MM.1S (cell line): ENCODE results near the gene ING4.

Source experiments
- DNase-seq: peaks from one replicate; pipeline ENCODE4 v3.0.0-alpha.2; 2015
- H2AFZ ChIP-seq: fragments of 300-600 bp; sonication (generic); 2 replicates; pipeline ENCODE4 v1.6.0; 2016; ENCODE audit warnings: antibody characterized with exemption, low read length
- H3F3A ChIP-seq: fragments of 300-600 bp; sonication (generic); 2 replicates; pipeline ENCODE4 v1.6.1; 2016; ENCODE audit warnings: mild to moderate bottlenecking, antibody characterized with exemption, low read length, moderate library complexity, mixed read lengths; ENCODE audit not compliant: insufficient read depth
- H3K27ac ChIP-seq: fragments of 300-600 bp; sonication (generic); 2 replicates; pipeline ENCODE4 v1.5.1; 2016; ENCODE audit warnings: mild to moderate bottlenecking, low read length
- H3K27me3 ChIP-seq: fragments of 300-600 bp; sonication (generic); replicated peaks from 2 replicates; pipeline ENCODE4 v1.6.0; 2016; ENCODE audit warnings: low read length; ENCODE audit not compliant: insufficient read depth
- H3K36me3 ChIP-seq: fragments of 300-600 bp; sonication (generic); replicated peaks from 2 replicates; pipeline ENCODE4 v1.6.1; 2016; ENCODE audit warnings: mild to moderate bottlenecking, low read length, mixed read lengths; ENCODE audit not compliant: insufficient read depth
- H3K4me1 ChIP-seq: fragments of 300-600 bp; sonication (generic); 2 replicates; pipeline ENCODE4 v1.6.1; 2016; ENCODE audit warnings: low read length, mixed read lengths
- H3K4me2 ChIP-seq: fragments of 300-600 bp; sonication (generic); 2 replicates; pipeline ENCODE4 v1.6.0; 2016; ENCODE audit warnings: low read depth, low read length
- H3K4me3 ChIP-seq: fragments of 300-600 bp; sonication (generic); 2 replicates; pipeline ENCODE4 v1.5.1; 2016; ENCODE audit warnings: low read length, mixed read lengths
- H3K79me2 ChIP-seq: fragments of 300-600 bp; sonication (generic); 2 replicates; pipeline ENCODE4 v1.6.1; 2016; ENCODE audit warnings: mixed run types, low read length, mixed read lengths
- H3K9ac ChIP-seq: fragments of 300-600 bp; sonication (generic); 2 replicates; pipeline ENCODE4 v1.6.1; 2016; ENCODE audit warnings: low read length, mixed read lengths
- H3K9me2 ChIP-seq: fragments of 300-600 bp; sonication (generic); replicated peaks from 2 replicates; pipeline ENCODE4 v1.6.1; 2016; ENCODE audit warnings: mild to moderate bottlenecking, low read length, mixed read lengths; ENCODE audit not compliant: insufficient read depth
- H3K9me3 ChIP-seq: fragments of 300-600 bp; sonication (generic); replicated peaks from 2 replicates; pipeline ENCODE4 v1.6.1; 2016; ENCODE audit warnings: mild to moderate bottlenecking, low read length, mixed read lengths; ENCODE audit not compliant: insufficient read depth
- H4K20me1 ChIP-seq: fragments of 300-600 bp; sonication (generic); 2 replicates; pipeline ENCODE4 v1.6.1; 2016; ENCODE audit warnings: mild to moderate bottlenecking, low read length, moderate library complexity, mixed read lengths; ENCODE audit not compliant: insufficient read depth
- EZH2 ChIP-seq: fragments of 300-600 bp; sonication (generic); optimal IDR thresholded peaks from 2 replicates; pipeline ENCODE3; 2017; ENCODE audit warnings: low read depth, mild to moderate bottlenecking, antibody characterized with exemption, low read length, mixed read lengths
- EZH2phosphoT487 ChIP-seq: fragments of 300-600 bp; sonication (generic); IDR thresholded peaks from 2 replicates; pipeline ENCODE4 v1.6.1; 2018; ENCODE audit warnings: antibody characterized with exemption, low read length
- TF ChIP-seq, protein P1 (sequence below): fragments of 300-600 bp; sonication (generic); IDR thresholded peaks from 2 replicates; pipeline ENCODE4 v1.5.1; 2016; ENCODE audit warnings: antibody characterized with exemption, low read length, mixed read lengths

Gene ING4

DNA sequence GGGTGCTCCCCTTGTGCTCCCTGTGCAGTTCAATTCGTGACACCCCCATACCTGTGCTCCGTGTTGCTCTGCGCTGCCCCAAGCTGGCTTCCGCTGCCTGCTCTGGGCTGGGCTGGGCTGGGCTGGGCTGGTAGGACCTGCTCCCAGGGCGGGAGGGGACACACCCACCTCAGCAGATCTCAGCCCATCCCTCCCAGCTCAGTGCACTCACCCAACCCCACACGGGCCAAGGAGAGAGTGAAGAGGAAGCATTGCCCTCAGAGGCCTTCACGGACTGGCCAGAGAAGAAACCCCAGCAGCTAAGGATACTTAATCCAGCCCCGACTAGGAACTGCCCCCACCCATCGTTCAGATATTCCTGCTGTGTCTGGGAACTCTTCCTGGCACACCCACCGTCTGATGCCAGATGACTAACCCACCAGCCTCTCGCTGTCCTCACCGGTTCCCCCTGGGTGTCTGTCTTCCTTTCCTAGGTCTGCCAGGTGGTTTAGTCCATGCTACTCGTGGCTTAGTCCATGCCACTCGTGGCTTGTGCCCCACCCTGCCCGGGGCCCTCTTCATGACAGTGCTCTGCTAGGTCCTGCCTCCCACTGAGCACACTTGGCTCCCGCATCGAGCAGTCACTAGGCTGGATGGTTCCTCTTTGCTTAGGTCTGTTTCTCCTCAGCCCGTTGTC lies 26.9 kb downstream of the ING4 start, which contains the start of gene LPAR5:
LPAR5 (minus strand) TSS at position 104 of the 676 bp plus-strand sequence. CDS start 14,711 bp downstream, outside the sequence.
- H3K27ac ChIP-seq: no peak within 1 kb of the TSS
- peaks cover 18% of the 10 kb centered on the region; the same call in 1 of the 2 replicates for H3K27me3 ChIP-seq
- no peak within 1 kb of the TSS for H3K4me2 ChIP-seq
- H3K9me3 ChIP-seq: no peaks in the 10 kb centered on the region
- no peak within 1 kb of the TSS for H2AFZ ChIP-seq
- H4K20me1 ChIP-seq: no peaks in the 10 kb centered on the region
- no peaks in the 10 kb centered on the region for H3K36me3 ChIP-seq
- H3K4me1 ChIP-seq: peaks cover 4% of the 10 kb centered on the region; the same call in 1 of the 2 replicates
- H3K9me2 ChIP-seq: no peaks in the 10 kb centered on the region
- no peak for DNase-seq
- H3K9ac ChIP-seq: no peak within 1 kb of the TSS
- H3K79me2 ChIP-seq: no peaks in the 10 kb centered on the region
- no peak for TF ChIP-seq EZH2phosphoT487
- TF ChIP-seq EZH2: no peak
- TF ChIP-seq, protein P1, sequence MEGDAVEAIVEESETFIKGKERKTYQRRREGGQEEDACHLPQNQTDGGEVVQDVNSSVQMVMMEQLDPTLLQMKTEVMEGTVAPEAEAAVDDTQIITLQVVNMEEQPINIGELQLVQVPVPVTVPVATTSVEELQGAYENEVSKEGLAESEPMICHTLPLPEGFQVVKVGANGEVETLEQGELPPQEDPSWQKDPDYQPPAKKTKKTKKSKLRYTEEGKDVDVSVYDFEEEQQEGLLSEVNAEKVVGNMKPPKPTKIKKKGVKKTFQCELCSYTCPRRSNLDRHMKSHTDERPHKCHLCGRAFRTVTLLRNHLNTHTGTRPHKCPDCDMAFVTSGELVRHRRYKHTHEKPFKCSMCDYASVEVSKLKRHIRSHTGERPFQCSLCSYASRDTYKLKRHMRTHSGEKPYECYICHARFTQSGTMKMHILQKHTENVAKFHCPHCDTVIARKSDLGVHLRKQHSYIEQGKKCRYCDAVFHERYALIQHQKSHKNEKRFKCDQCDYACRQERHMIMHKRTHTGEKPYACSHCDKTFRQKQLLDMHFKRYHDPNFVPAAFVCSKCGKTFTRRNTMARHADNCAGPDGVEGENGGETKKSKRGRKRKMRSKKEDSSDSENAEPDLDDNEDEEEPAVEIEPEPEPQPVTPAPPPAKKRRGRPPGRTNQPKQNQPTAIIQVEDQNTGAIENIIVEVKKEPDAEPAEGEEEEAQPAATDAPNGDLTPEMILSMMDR: no peak
- no peaks in the 10 kb centered on the region for H3F3A ChIP-seq
- H3K4me3 ChIP-seq: no peak within 1 kb of the TSS

DNA sequence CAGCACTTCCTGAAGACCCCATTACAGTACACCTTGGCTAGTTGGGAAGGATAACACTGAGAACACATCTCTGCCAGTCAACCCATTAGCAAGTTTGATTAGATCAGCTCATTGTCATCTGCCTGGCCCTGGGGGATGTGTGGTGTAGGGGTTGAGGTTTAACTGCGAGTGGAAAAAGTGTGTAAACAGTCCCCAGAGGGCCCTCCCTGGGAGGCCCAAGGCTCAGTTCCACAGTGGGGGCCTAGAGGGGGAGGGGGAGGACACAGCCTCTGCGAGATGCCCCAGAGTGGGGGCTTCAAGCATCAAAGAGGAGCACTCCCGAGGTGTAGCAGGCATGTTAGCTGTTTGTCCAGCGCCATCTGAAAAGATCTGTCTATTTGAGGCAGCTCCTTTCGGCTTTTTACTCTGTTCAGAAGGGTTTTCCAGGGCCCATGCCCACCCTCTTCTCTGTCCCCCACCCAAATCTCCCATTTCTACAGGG lies 27.5 kb downstream of the ING4 start:
- no peaks in the 10 kb centered on the region for H3K9me2 ChIP-seq
- H3K4me1 ChIP-seq: peaks cover 4% of the 10 kb centered on the region; the same call in 1 of the 2 replicates
- DNase-seq: no peak
- peaks cover 12% of the 10 kb centered on the region; the same call in 1 of the 2 replicates for H3K27me3 ChIP-seq
- H3K9ac ChIP-seq: no peak overlapping the region
- no peak for TF ChIP-seq EZH2phosphoT487
- TF ChIP-seq, protein P1: no peak
- TF ChIP-seq EZH2: no peak
- H3K27ac ChIP-seq: no peak overlapping the region
- no peaks in the 10 kb centered on the region for H3K36me3 ChIP-seq
- no peaks in the 10 kb centered on the region for H3K9me3 ChIP-seq
- H3K79me2 ChIP-seq: no peaks in the 10 kb centered on the region
- no peak overlapping the region for H3K4me2 ChIP-seq
- no peaks in the 10 kb centered on the region for H3F3A ChIP-seq
- H2AFZ ChIP-seq: no peak overlapping the region
- H3K4me3 ChIP-seq: no peak overlapping the region
- H4K20me1 ChIP-seq: no peaks in the 10 kb centered on the region

DNA sequence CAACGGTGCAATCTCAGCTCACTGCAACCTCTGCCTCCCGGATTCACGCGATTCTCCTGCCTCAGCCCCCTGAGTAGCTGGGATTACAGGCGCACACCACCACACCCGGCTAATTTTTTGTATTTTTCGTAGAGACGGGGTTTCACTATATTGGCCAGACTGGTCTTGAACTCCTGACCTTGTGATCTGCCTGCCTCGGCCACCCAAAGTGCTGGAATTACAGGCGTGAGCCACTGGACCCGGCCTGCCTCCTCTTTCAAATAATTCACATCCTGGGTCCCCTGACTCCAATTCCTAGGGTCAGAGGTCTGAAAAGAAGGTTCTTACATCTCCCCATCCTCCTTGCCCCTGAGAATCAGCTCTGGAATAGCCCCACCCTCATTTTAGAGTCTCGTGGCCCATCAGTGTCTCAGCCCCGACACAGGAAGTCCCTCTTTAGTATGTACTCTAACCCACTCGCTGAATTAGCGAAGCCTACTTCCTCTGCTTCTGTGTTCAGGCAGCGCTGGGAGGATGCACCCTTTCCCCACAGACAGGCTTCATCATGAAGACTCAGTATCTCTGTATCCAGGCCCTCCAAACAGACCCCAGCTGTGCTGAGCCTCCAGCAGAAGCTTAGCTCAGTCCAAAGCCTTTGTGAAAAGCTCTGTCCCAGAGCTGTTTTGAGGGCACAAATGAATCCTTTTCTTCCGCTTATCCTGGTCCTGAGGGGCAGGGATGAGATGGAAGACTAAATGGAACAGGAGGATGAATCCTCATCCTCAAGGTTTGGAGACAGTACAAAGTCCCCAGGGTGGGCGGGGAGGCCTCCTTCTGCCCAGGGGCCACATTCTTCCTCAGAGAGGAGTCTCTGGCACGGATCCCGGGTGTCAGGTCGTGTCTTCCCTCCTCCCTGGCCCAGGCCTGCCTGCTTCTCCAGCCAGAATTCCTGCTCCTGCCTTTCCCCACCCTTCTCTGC lies 30.6 kb downstream of the ING4 start:
- H3K4me2 ChIP-seq: no peak overlapping the region

More for the DNA sequence above, 30.6 kb downstream of the ING4 start:
- H3K9ac ChIP-seq: no peak overlapping the region
- no peaks in the 10 kb centered on the region for H4K20me1 ChIP-seq
- DNase-seq: no peak
- no peak overlapping the region for H3K4me3 ChIP-seq
- no peaks in the 10 kb centered on the region for H3F3A ChIP-seq
- H3K79me2 ChIP-seq: no peaks in the 10 kb centered on the region
- no peaks in the 10 kb centered on the region; the same call in 1 of the 2 replicates for H3K27me3 ChIP-seq
- H3K27ac ChIP-seq: no peak overlapping the region
- TF ChIP-seq EZH2phosphoT487 (no peak), EZH2 (no peak)
- TF ChIP-seq, protein P1: no peak
- H3K9me2 ChIP-seq: no peaks in the 10 kb centered on the region
- H3K36me3 ChIP-seq: no peaks in the 10 kb centered on the region
- no peak overlapping the region for H2AFZ ChIP-seq
- no peaks in the 10 kb centered on the region for H3K9me3 ChIP-seq
- peaks cover 4% of the 10 kb centered on the region; the same call in 1 of the 2 replicates for H3K4me1 ChIP-seq
